ENCODE results near the gene KIF2C. TPM values are rescaled to one million over a fixed set of nuclear protein-coding genes. Genes with fewer than 3 reads are reported as not detected.
A peak's percentile ranks its signal among the peaks of the same experiment; 100 is the strongest.

The KIF2C gene
- total RNA-seq, 2 experiments from 2014 or later: 140 to 159 TPM

DNA sequence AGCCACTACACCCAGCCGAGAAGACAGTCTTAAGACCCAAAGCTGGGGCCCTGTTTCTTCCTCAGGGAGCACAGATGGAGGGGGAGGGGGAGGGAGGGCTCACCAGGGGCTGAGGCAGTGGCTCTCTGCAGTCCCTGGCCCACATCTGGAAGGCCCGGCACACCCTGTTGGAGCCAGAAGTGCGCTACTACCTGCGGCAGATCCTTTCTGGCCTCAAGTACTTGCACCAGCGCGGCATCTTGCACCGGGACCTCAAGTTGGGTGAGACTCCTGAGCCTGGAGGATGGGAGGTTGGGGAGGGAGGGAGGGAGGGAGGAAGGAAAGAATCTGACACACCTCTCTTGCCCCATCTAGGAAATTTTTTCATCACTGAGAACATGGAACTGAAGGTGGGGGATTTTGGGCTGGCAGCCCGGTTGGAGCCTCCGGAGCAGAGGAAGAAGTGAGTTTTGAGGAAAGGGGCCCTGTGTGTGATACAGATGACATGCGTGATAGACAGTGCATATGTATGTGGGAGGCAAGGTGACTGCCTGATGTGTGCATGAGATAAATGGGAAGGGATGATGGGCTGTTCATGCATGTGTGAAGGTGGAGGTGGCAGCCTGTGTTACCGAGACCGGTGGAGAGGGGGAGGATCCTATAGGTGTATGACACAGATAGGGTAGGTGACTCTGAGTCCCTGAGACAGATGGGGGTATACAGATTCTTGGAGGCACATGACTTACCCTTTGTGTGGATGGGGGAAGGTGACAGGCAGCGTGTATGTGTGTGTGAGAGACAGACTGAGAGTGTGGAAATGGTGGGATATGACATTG is 62.1 kb downstream of the KIF2C start:
- Histone ChIP-seq H3K9me3 (ENCODE audit: low read length) (no peaks in the 10 kb centered on the region), H3K79me2 (ENCODE audit: insufficient read depth, low read depth, low read length) (no peaks in the 10 kb centered on the region), H3K4me1 (ENCODE audit: insufficient read depth, low read length, poor library complexity, severe bottlenecking) (peaks cover 30% of the 10 kb centered on the region), H3K4me3 (ENCODE audit: low read depth, low read length, poor library complexity, severe bottlenecking) (peak overlapping the region; percentile 83), H3K9me2 (ENCODE audit: insufficient read depth, low read length) (no peaks in the 10 kb centered on the region), H3K36me3 (ENCODE audit: insufficient read depth, low read length) (peaks cover 12% of the 10 kb centered on the region), H3K27ac (ENCODE audit: low read depth, low read length, poor library complexity, severe bottlenecking) (no peak overlapping the region), H3K4me2 (ENCODE audit: low read length) (peak overlapping the region; percentile 76), H2AFZ (ENCODE audit: low read length) (no peak overlapping the region), H4K20me1 (ENCODE audit: insufficient read depth, low read length) (no peaks in the 10 kb centered on the region)
- TF ChIP-seq EZH2phosphoT487 (IDR thresholded peaks at IDR 0.05; ENCODE audit: borderline replicate concordance, low read depth, low read length): no peak
- TF ChIP-seq, protein P1, sequence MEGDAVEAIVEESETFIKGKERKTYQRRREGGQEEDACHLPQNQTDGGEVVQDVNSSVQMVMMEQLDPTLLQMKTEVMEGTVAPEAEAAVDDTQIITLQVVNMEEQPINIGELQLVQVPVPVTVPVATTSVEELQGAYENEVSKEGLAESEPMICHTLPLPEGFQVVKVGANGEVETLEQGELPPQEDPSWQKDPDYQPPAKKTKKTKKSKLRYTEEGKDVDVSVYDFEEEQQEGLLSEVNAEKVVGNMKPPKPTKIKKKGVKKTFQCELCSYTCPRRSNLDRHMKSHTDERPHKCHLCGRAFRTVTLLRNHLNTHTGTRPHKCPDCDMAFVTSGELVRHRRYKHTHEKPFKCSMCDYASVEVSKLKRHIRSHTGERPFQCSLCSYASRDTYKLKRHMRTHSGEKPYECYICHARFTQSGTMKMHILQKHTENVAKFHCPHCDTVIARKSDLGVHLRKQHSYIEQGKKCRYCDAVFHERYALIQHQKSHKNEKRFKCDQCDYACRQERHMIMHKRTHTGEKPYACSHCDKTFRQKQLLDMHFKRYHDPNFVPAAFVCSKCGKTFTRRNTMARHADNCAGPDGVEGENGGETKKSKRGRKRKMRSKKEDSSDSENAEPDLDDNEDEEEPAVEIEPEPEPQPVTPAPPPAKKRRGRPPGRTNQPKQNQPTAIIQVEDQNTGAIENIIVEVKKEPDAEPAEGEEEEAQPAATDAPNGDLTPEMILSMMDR (conservative IDR thresholded peaks at IDR 0.05; ENCODE audit: low read length): no peak
- intact Hi-C loops (cut with micrococcal nuclease; ENCODE audit: unreplicated experiment): no loop called here
- no TSS peak for BruUV-seq (replicated peaks)
- POLR2A ChIA-PET: interaction anchor here (0.9 to 2.9 kb wide), 5 partner anchors 8 to 80 kb away, joined by 3 to 30 read pairs (median 7); partner anchors contain the start of gene BTBD19
- CTCF ChIA-PET (ENCODE audit: unreplicated experiment): interaction anchor here (0.6 kb wide), 1 partner anchor 80 kb away, joined by 3 read pairs; no protein-coding TSS in a partner anchor
- DNase-seq (ENCODE audit: low spot score): no peak

DNA sequence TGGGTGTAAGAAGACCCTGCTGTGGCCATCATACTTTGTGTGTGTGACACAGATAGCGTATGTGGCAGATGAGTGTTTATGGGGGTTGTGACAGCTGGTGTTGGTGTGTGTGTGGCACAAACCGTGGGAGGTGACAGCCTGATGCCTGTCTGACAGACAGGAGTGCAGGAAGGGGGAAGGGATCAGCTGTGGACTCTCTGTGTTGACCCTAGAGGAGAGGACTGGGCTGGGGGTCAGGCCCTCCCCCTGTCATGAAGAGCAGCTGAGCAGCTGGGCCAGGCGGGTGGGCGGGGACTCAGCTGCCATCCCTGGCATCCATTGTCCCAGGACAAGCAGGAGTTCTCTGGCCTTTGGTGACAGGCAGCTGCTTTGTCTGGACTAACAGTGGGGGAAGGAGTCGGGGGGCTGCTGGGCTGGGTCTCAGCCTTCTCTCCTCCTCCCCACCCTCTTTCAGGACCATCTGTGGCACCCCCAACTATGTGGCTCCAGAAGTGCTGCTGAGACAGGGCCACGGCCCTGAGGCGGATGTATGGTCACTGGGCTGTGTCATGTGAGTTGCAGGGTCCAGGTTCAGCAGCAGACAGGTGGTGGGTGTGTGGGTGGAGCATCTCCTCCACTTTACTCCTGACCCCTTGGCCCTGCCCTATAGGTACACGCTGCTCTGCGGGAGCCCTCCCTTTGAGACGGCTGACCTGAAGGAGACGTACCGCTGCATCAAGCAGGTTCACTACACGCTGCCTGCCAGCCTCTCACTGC is 62.8 kb downstream of the KIF2C start:
- H3K4me1 ChIP-seq (ENCODE audit: insufficient read depth, low read length, poor library complexity, severe bottlenecking): peaks cover 37% of the 10 kb centered on the region
- no peaks in the 10 kb centered on the region for H4K20me1 ChIP-seq (ENCODE audit: insufficient read depth, low read length)
- DNase-seq (ENCODE audit: low spot score): no peak
- H3K27ac ChIP-seq (ENCODE audit: low read depth, low read length, poor library complexity, severe bottlenecking): no peak overlapping the region
- TF ChIP-seq, protein P1 (conservative IDR thresholded peaks at IDR 0.05; ENCODE audit: low read length): no peak
- no peak for TF ChIP-seq EZH2phosphoT487 (IDR thresholded peaks at IDR 0.05; ENCODE audit: borderline replicate concordance, low read depth, low read length)
- H3K9me3 ChIP-seq (ENCODE audit: low read length): no peaks in the 10 kb centered on the region
- H3K9me2 ChIP-seq (ENCODE audit: insufficient read depth, low read length): no peaks in the 10 kb centered on the region
- no peaks in the 10 kb centered on the region for H3K79me2 ChIP-seq (ENCODE audit: insufficient read depth, low read depth, low read length)
- intact Hi-C loops (cut with micrococcal nuclease; ENCODE audit: unreplicated experiment): no loop called here
- H3K36me3 ChIP-seq (ENCODE audit: insufficient read depth, low read length): peaks cover 15% of the 10 kb centered on the region
- H3K4me2 ChIP-seq (ENCODE audit: low read length): peak overlapping the region; percentile 76
- no TSS peak for BruUV-seq (replicated peaks)
- ChIA-PET POLR2A (interaction anchor here (0.9 kb wide), 1 partner anchor 10 kb away, joined by 3 read pairs; no protein-coding TSS in a partner anchor), CTCF (ENCODE audit: unreplicated experiment) (interaction anchor here (0.6 kb wide), 1 partner anchor 80 kb away, joined by 3 read pairs; no protein-coding TSS in a partner anchor)
- peak overlapping the region; percentile 83 for H3K4me3 ChIP-seq (ENCODE audit: low read depth, low read length, poor library complexity, severe bottlenecking)
- H2AFZ ChIP-seq (ENCODE audit: low read length): no peak overlapping the region

Measured in OCI-LY7 (cell line).